Liver (tissue), 9 donors: ENCODE results near the gene SEPHS1. TPM values are rescaled to one million over a fixed set of nuclear protein-coding genes. Genes with fewer than 3 reads are reported as not detected.

Experiments
- DNase-seq: peaks from one replicate; pipeline ENCODE4 v3.0.0-alpha.2; 2017; ENCODE audit warnings: low spot score
- H3K27ac ChIP-seq, 2 donors: one replicate each; pipeline ENCODE4 v1.7.0; 2013; ENCODE audit warnings: inconsistent platforms in 2 of 2, low read length in 2 of 2, control low read depth in 1 of 2, low read depth in 1 of 2, mild to moderate bottlenecking in 1 of 2
- H3K27me3 ChIP-seq, 4 donors: one replicate each; pipeline versions ENCODE4 v1.6.1 to v1.7.0; 2013; ENCODE audit warnings: low read length in 3 of 4, inconsistent platforms in 1 of 4, mild to moderate bottlenecking in 1 of 4, moderate library complexity in 1 of 4; ENCODE audit not compliant: control insufficient read depth in 4 of 4, insufficient read depth in 4 of 4
- H3K36me3 ChIP-seq, 4 donors: one replicate each; pipeline versions ENCODE4 v1.6.1 to v1.7.0; 2013; ENCODE audit warnings: low read length in 3 of 4, mild to moderate bottlenecking in 3 of 4, low read depth in 1 of 4, moderate library complexity in 1 of 4; ENCODE audit not compliant: control insufficient read depth in 4 of 4, insufficient read depth in 3 of 4
- H3K4me1 ChIP-seq, 4 donors: one replicate each; pipeline versions ENCODE4 v1.6.1 to v1.7.0; 2013; ENCODE audit warnings: low read length in 3 of 4, mild to moderate bottlenecking in 3 of 4, moderate library complexity in 1 of 4; ENCODE audit not compliant: control insufficient read depth in 4 of 4, insufficient read depth in 4 of 4
- H3K4me3 ChIP-seq, 3 donors: one replicate each; pipeline versions ENCODE4 v1.6.1 to v1.7.0; 2013; ENCODE audit warnings: low read length in 3 of 3, control low read depth in 1 of 3, low read depth in 1 of 3, mild to moderate bottlenecking in 1 of 3
- H3K9ac ChIP-seq, 2 donors: one replicate each; pipeline ENCODE4 v1.7.0; 2013; ENCODE audit warnings: low read length in 2 of 2, mild to moderate bottlenecking in 2 of 2, moderate library complexity in 2 of 2, control low read depth in 1 of 2, low read depth in 1 of 2
- H3K9me3 ChIP-seq, 4 donors: one replicate each; pipeline versions ENCODE4 v1.6.1 to v1.7.0; 2013; ENCODE audit warnings: low read length in 3 of 4; ENCODE audit not compliant: control insufficient read depth in 4 of 4
- EGR1 ChIP-seq, 2 donors: IDR thresholded peaks; 2 replicates each; pipeline ENCODE4 v1.6.1; 2016 to 2018; ENCODE audit warnings: antibody characterized with exemption in 2 of 2, low read depth in 2 of 2
- FOXA2 ChIP-seq: IDR thresholded peaks from 2 replicates; pipeline ENCODE4 v1.6.1; 2016; ENCODE audit warnings: antibody characterized with exemption
- GABPA ChIP-seq, 2 donors: IDR thresholded peaks in 1 of 2; conservative IDR thresholded peaks in 1 of 2; 2 replicates each; pipeline ENCODE4 v1.6.1; 2016; ENCODE audit warnings: antibody characterized with exemption in 2 of 2, mild to moderate bottlenecking in 1 of 2, moderate library complexity in 1 of 2
- HNF4A ChIP-seq, 2 donors: conservative IDR thresholded peaks; 2 replicates each; pipeline ENCODE4 v1.6.1; 2016; ENCODE audit warnings: antibody characterized with exemption in 2 of 2, mild to moderate bottlenecking in 2 of 2
- JUND ChIP-seq, 2 donors: IDR thresholded peaks; 2 replicates each; pipeline ENCODE4 v1.6.1; 2016; ENCODE audit warnings: antibody characterized with exemption in 2 of 2
- NR2F2 ChIP-seq: IDR thresholded peaks from 2 replicates; pipeline ENCODE4 v1.6.1; 2016; ENCODE audit warnings: antibody characterized with exemption
- RAD21 ChIP-seq, 2 donors: IDR thresholded peaks; 2 replicates each; pipeline ENCODE4 v1.6.1; 2016; ENCODE audit warnings: antibody characterized with exemption in 2 of 2, mild to moderate bottlenecking in 2 of 2
- TAF1 ChIP-seq: conservative IDR thresholded peaks from 2 replicates; pipeline ENCODE4 v1.6.1; 2016; ENCODE audit warnings: antibody characterized with exemption, mild to moderate bottlenecking
- YY1 ChIP-seq: IDR thresholded peaks from 2 replicates; pipeline ENCODE4 v1.6.1; 2016; ENCODE audit warnings: antibody characterized with exemption, mild to moderate bottlenecking
- WGBS: extraction: QIAGEN DNeasy Blood & Tissue Kit; methylation state at CpG from one replicate; pipeline ENCODE4 v1.1.7; 2013; 5-methylcytosine and 5-hydroxymethylcytosine counted together
- polyA plus RNA-seq, 2 donors: library from polyadenylated mRNA; stranded (reverse) in 1 of 2; unstranded in 1 of 2; fragments of 200-250 nt in 1 of 2; fragments of >200 nt in 1 of 2; fragmentation: Nextera tagmentation in 1 of 2; extraction: Ambion mirVana in 1 of 2; gene quantifications; one replicate each; pipeline versions ENCODE4 v1.2.1 to v1.2.3, GENCODE V29; 2013 to 2015
- total RNA-seq, 2 donors: library from RNA; depleted of rRNA; stranded (reverse); fragments of >200 nt; gene quantifications; one replicate each; pipeline ENCODE4 v1.2.3, GENCODE V29; 2014
- TF ChIP-seq, protein P1 (sequence below): IDR thresholded peaks from 2 replicates; pipeline ENCODE4 v1.6.1; 2016; ENCODE audit warnings: antibody characterized with exemption
- TF ChIP-seq, protein P2 (sequence below): IDR thresholded peaks from 2 replicates; pipeline ENCODE4 v1.6.1; 2016; ENCODE audit warnings: antibody characterized with exemption, mild to moderate bottlenecking
- TF ChIP-seq, protein P3 (sequence below): IDR thresholded peaks from 2 replicates; pipeline ENCODE4 v1.6.1; 2016; ENCODE audit warnings: antibody characterized with exemption
- TF ChIP-seq, protein P4 (sequence below): IDR thresholded peaks from 2 replicates; pipeline ENCODE4 v1.6.1; 2016; ENCODE audit warnings: antibody characterized with exemption
- TF ChIP-seq, protein P5 (sequence below): fragments of 150-350 bp; IDR thresholded peaks from 2 replicates; pipeline ENCODE4 v1.5.1; 2017; ENCODE audit warnings: improper control_type of control experiment, low read depth, low read length; ENCODE audit not compliant: missing input control
- donor health status: healthy.
- donor health status: healthy.
- donor health status: healthy.
- donor health status: healthy.
- donor health status: healthy.

The SEPHS1 gene
- total and polyA plus RNA-seq, 4 donors: 10.4 to 39.3 (median 28.3) TPM

DNA sequence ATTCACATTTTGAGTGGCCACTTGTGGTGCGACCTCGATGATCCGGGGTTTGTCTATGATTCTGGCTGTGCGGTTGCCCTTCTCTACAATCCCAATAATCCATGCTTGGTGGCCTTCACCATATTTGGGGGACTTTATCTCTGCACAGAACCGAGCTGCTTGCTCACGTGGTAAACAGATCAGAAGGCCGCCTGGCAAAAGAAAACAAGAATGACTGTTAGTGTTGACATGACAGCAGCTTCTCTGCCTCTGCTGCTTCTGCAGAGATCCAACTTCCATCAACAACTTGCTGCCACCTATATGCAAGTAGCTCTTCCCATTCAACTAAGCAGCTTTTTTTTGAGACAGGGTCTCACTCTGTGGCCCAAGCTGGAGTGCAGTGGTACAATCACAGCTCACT lies 28.9 kb downstream of the SEPHS1 start:
- Histone ChIP-seq H3K27me3 (no peaks in the 10 kb centered on the region), H3K36me3 (peaks cover 13 to 37% (median 19%) of the 10 kb centered on the region in 4 donors), H3K27ac (no peak overlapping the region), H3K9me3 (no peaks in the 10 kb centered on the region), H3K4me3 (no peak overlapping the region), H3K9ac (no peak overlapping the region), H3K4me1 (no peaks in the 10 kb centered on the region)
- TF ChIP-seq, protein P1, sequence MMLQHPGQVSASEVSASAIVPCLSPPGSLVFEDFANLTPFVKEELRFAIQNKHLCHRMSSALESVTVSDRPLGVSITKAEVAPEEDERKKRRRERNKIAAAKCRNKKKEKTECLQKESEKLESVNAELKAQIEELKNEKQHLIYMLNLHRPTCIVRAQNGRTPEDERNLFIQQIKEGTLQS: no peak
- TF ChIP-seq, protein P2, sequence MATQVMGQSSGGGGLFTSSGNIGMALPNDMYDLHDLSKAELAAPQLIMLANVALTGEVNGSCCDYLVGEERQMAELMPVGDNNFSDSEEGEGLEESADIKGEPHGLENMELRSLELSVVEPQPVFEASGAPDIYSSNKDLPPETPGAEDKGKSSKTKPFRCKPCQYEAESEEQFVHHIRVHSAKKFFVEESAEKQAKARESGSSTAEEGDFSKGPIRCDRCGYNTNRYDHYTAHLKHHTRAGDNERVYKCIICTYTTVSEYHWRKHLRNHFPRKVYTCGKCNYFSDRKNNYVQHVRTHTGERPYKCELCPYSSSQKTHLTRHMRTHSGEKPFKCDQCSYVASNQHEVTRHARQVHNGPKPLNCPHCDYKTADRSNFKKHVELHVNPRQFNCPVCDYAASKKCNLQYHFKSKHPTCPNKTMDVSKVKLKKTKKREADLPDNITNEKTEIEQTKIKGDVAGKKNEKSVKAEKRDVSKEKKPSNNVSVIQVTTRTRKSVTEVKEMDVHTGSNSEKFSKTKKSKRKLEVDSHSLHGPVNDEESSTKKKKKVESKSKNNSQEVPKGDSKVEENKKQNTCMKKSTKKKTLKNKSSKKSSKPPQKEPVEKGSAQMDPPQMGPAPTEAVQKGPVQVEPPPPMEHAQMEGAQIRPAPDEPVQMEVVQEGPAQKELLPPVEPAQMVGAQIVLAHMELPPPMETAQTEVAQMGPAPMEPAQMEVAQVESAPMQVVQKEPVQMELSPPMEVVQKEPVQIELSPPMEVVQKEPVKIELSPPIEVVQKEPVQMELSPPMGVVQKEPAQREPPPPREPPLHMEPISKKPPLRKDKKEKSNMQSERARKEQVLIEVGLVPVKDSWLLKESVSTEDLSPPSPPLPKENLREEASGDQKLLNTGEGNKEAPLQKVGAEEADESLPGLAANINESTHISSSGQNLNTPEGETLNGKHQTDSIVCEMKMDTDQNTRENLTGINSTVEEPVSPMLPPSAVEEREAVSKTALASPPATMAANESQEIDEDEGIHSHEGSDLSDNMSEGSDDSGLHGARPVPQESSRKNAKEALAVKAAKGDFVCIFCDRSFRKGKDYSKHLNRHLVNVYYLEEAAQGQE: no peak
- TF ChIP-seq JUND (IDR thresholded peaks at IDR 0.05) (no peak), GABPA (IDR thresholded peaks at IDR 0.05 in 1 of 2, conservative IDR thresholded peaks at IDR 0.05 in 1 of 2) (no peak), EGR1 (IDR thresholded peaks at IDR 0.05; ENCODE audit: low read depth in 2 of 2) (no peak), YY1 (no peak), RAD21 (IDR thresholded peaks at IDR 0.05) (no peak), HNF4A (conservative IDR thresholded peaks at IDR 0.05) (no peak), TAF1 (no peak)
- TF ChIP-seq, protein P3, sequence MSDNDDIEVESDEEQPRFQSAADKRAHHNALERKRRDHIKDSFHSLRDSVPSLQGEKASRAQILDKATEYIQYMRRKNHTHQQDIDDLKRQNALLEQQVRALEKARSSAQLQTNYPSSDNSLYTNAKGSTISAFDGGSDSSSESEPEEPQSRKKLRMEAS: no peak
- TF ChIP-seq, protein P4, sequence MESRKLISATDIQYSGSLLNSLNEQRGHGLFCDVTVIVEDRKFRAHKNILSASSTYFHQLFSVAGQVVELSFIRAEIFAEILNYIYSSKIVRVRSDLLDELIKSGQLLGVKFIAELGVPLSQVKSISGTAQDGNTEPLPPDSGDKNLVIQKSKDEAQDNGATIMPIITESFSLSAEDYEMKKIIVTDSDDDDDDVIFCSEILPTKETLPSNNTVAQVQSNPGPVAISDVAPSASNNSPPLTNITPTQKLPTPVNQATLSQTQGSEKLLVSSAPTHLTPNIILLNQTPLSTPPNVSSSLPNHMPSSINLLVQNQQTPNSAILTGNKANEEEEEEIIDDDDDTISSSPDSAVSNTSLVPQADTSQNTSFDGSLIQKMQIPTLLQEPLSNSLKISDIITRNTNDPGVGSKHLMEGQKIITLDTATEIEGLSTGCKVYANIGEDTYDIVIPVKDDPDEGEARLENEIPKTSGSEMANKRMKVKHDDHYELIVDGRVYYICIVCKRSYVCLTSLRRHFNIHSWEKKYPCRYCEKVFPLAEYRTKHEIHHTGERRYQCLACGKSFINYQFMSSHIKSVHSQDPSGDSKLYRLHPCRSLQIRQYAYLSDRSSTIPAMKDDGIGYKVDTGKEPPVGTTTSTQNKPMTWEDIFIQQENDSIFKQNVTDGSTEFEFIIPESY: no peak
- TF ChIP-seq, protein P5, sequence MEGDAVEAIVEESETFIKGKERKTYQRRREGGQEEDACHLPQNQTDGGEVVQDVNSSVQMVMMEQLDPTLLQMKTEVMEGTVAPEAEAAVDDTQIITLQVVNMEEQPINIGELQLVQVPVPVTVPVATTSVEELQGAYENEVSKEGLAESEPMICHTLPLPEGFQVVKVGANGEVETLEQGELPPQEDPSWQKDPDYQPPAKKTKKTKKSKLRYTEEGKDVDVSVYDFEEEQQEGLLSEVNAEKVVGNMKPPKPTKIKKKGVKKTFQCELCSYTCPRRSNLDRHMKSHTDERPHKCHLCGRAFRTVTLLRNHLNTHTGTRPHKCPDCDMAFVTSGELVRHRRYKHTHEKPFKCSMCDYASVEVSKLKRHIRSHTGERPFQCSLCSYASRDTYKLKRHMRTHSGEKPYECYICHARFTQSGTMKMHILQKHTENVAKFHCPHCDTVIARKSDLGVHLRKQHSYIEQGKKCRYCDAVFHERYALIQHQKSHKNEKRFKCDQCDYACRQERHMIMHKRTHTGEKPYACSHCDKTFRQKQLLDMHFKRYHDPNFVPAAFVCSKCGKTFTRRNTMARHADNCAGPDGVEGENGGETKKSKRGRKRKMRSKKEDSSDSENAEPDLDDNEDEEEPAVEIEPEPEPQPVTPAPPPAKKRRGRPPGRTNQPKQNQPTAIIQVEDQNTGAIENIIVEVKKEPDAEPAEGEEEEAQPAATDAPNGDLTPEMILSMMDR: no peak
- 82% methylated on average over 7 of the region's 7 CpGs for WGBS
- no peak for DNase-seq

DNA sequence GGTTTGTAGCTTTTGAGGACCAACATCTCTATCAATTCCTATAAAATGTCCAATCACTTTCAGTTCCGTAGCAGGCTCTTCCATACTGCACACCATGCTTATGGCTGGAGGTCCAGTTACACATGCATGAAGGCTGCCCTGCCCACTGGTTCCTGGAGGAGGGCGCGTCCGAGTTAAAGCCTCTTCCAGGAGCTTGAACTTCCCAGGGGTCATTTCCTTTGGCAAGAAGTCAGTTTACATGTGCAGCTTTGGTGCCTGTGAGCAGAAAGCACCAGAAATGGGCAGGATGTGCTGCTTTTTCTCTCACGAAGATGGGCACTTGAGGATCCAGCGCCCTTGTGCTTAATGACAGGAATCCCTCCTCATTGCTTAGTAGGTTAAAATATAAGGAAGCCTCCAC lies 30.6 kb downstream of the SEPHS1 start:
- no peaks in the 10 kb centered on the region for H3K27me3 ChIP-seq
- no peak overlapping the region for H3K4me3 ChIP-seq
- no peak overlapping the region for H3K27ac ChIP-seq
- no peak for TF ChIP-seq FOXA2
- TF ChIP-seq, protein P4: no peak
- TF ChIP-seq NR2F2: peak; percentile 79
- DNase-seq: no peak
- no peaks in the 10 kb centered on the region for H3K4me1 ChIP-seq
- WGBS: 71% methylated on average over 6 of the region's 6 CpGs
- H3K36me3 ChIP-seq: peaks cover 10 to 27% (median 14%) of the 10 kb centered on the region in 4 donors
- H3K9ac ChIP-seq: no peak overlapping the region
- no peaks in the 10 kb centered on the region for H3K9me3 ChIP-seq
